Stimulated activated CD4-positive, alpha-beta T cell treated with anti-CD3 and anti-CD28 coated beads, Interleukin-2, amount 100 ng/mL, for 4 hours (primary cell): ENCODE results near the gene GDI1.

ENCODE experiments used
- DNase-seq: peaks from one replicate; pipeline ENCODE4 v3.0.0-alpha.2; 2020; ENCODE audit warnings: low read depth

The GDI1 gene

GRCh38 chrX:154409222-154409871 is 27.6 kb upstream of the GDI1 start, which contains the start of gene DNASE1L1:
DNASE1L1 (minus strand) TSS chrX:154409254; CDS start chrX:154405568, 3,686 bp downstream.
- no peak for DNase-seq

- no peak for DNase-seq
These were observed 25.0 kb upstream of the GDI1 start for GRCh38 chrX:154411981-154412340.

GRCh38 chrX:154412468-154412867 is 24.5 kb upstream of the GDI1 start:
- DNase-seq = no peak

GRCh38 chrX:154413142-154413541 is 23.8 kb upstream of the GDI1 start:
- no peak for DNase-seq

GRCh38 chrX:154417157-154417556 is 19.8 kb upstream of the GDI1 start:
- DNase-seq = no peak

GRCh38 chrX:154419189-154419588 is 17.8 kb upstream of the GDI1 start:
- no peak for DNase-seq

- DNase-seq = no peak
These were observed 17.1 kb upstream of the GDI1 start for GRCh38 chrX:154419688-154420401.

- no peak for DNase-seq
These were observed 16.6 kb upstream of the GDI1 start for GRCh38 chrX:154420402-154420756.

GRCh38 chrX:154426916-154427770 is 9.8 kb upstream of the GDI1 start:
- DNase-seq = no peak

- DNase-seq = peak; percentile 82
These were observed 8.5 kb upstream of the GDI1 start, which contains the start of gene ATP6AP1 for GRCh38 chrX:154428176-154429171. ATP6AP1 (plus strand) TSS chrX:154428677; CDS start chrX:154428693, 16 bp downstream.

GRCh38 chrX:154429711-154430110 is 7.2 kb upstream of the GDI1 start:
- DNase-seq = no peak

GRCh38 chrX:154430479-154430878 is 6.5 kb upstream of the GDI1 start:
- no peak for DNase-seq

GRCh38 chrX:154430916-154431315 is 6.0 kb upstream of the GDI1 start:
- no peak for DNase-seq

GRCh38 chrX:154431341-154431740 is 5.6 kb upstream of the GDI1 start:
- DNase-seq = no peak

GRCh38 chrX:154432210-154432609 is 4.7 kb upstream of the GDI1 start:
- DNase-seq = no peak

GRCh38 chrX:154433605-154434004 is 3.3 kb upstream of the GDI1 start:
- no peak for DNase-seq

GRCh38 chrX:154434394-154435168 is 2.4 kb upstream of the GDI1 start:
- no peak for DNase-seq

GRCh38 chrX:154435171-154435733 is 1.7 kb upstream of the GDI1 start:
- DNase-seq = no peak

GRCh38 chrX:154436374-154436982 is 476 bp upstream of the GDI1 start:
- peak; percentile 43 for DNase-seq
